GM21515 (cell line): ENCODE data around the gene MEPCE.
"Not testable (repeated sequence)": the region's sequence is repeated elsewhere in the genome, so short reads cannot be mapped to it uniquely, and the experiment has no call there.

Source experiments
- ATAC-seq: cut with Tn5 transposase; IDR thresholded peaks from one replicate; pipeline ENCODE4 v1.9.1; 2021; ENCODE audit not compliant: unreplicated experiment

Gene MEPCE, protein sequence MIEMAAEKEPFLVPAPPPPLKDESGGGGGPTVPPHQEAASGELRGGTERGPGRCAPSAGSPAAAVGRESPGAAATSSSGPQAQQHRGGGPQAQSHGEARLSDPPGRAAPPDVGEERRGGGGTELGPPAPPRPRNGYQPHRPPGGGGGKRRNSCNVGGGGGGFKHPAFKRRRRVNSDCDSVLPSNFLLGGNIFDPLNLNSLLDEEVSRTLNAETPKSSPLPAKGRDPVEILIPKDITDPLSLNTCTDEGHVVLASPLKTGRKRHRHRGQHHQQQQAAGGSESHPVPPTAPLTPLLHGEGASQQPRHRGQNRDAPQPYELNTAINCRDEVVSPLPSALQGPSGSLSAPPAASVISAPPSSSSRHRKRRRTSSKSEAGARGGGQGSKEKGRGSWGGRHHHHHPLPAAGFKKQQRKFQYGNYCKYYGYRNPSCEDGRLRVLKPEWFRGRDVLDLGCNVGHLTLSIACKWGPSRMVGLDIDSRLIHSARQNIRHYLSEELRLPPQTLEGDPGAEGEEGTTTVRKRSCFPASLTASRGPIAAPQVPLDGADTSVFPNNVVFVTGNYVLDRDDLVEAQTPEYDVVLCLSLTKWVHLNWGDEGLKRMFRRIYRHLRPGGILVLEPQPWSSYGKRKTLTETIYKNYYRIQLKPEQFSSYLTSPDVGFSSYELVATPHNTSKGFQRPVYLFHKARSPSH

DNA sequence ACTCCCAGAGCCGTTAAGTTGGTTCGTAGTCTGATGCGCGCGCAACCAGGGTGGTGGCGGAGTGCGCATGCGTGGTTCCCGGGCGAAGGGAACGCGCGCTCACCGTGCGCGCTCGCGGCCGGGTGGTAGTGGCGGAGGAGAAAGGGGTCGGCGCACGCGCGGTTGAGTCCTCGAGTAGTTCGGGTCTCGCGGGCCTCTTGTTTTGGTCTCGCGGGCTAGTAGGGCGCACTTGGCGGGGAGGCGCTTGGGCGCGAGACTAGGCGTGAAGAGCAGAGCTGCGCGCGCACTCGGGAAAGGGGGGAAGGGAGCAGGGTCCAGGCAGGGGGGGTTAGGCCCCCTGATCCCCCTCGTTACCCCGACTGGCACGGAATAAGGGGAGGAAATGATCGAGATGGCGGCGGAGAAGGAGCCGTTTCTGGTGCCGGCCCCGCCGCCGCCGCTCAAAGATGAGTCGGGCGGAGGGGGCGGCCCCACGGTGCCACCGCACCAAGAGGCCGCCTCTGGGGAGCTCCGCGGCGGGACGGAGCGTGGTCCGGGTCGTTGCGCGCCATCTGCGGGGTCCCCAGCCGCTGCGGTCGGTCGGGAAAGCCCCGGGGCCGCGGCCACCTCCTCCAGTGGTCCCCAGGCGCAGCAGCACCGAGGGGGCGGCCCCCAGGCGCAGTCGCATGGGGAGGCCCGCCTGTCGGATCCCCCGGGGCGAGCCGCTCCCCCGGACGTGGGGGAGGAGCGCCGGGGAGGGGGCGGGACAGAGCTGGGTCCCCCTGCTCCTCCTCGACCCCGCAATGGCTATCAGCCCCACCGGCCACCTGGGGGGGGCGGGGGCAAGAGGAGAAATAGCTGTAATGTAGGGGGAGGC, at the start of gene MEPCE:
MEPCE (plus strand) TSS at position 195 of the 856 bp plus-strand sequence; CDS start at position 383, 188 bp downstream.
- peak; percentile 35 for ATAC-seq

DNA sequence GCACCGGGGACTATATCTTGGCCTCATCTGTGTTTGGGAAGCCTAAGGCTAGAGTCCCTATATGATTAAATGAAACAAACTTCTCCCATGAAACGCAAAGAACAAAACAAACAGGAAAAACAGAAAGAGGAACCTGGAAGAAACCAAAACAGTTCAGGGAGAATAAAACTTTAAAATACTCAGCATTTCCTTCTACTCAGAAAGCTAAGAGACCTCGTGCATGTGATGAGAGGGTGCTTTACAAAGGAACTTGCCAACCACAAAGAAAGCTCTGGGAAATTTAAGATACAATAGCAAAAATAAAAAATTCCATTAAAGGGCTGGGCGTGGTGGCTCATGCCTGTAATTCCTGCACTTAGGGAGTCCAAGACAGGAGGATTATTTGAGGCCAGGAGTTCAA, 49.4 kb upstream of the MEPCE start:
- ATAC-seq = no peak

DNA sequence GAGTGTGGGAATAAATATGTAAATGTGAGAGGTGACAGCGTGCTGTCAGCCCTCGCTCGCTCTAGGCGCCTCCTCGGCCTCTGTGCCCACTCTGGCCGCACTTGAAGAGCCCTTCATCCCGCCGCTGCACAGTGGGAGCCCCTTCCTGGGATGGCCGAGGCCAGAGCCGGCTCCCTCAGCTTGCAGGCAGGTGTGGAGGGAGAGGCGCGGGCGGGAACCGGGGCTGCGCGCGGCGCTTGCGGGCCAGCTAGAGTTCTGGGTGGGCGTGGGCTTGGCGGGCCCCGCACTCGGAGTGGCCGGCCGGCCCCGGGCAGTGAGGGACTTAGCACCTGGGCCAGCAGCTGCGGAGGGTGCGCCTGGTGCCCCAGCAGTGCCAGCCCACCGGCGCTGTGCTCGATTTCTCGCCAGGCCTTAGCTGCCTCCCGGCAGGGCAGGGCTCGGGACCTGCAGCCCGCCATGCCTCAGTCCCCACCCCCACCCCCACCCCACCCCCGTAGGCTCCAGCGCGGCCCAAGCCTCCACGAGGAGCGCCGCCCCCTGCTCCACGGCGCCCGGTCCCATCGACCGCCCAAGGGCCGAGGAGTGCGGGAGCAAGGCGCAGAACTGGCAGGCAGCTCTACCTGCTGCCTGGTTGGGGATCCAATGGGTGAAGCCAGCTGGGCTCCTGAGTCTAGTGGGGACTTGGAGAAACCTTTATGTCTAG, 47.9 kb upstream of the MEPCE start:
- not testable (repeated sequence) for ATAC-seq

DNA sequence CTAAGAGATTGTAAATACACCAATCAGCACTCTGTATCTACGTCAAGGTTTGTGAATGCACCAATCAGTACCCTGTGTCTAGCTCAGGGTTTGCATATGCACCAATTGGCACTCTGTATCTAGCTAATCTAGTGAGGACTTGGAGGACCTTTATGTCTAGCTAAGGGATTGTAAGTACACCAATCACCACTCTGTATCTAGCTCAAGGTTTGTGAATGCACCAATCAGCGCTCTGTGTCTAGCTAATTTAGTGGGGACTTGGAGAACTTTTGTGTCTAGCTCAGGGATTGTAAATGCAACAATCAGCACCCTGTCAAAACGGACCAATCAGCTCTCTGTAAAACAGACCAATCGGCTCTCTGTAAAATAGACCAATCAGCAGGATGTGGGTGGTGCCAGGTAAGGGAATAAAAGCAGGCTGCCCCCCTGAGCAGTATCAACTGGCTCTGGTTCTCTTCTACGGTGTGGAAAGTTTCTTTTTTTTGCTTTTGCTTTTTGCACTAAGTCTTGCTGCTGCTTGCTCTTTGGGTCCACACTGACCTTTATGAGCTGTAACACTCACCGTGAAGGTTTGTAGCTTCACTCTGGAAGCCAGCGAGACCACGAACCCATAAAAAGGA, 47.3 kb upstream of the MEPCE start:
- not testable (repeated sequence) for ATAC-seq

DNA sequence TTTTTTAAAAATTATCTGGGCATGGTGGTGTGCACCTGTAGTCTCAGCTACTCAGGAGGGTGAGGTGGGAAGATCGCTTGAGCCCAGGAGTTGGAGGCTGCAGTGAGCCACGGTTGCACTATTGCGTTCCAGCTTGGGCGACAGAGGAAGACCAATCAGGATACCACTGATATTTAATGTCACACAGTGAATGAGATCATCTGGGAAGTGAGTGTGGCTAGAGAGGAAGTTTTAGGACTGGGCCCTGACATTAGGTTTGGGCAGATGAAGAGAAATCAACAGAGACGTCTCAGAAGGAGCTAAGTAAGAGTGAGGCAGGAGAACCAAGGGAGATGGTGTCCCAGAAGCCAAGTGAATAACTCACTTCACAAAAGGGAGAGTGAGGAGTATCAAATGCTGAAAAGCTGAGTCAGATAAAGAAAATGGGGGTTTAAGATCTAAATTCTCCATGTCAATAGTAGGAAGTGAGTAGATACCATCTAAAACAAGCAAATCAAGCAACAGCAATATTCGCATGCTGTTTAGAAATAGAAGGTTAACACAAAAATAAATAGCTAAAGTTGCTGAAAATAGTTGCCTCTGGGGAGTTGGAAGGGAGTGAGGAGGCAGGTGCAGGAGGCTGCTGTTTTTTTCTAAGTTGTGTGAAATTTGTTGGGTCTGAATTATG, 44.9 kb upstream of the MEPCE start:
- no peak for ATAC-seq

DNA sequence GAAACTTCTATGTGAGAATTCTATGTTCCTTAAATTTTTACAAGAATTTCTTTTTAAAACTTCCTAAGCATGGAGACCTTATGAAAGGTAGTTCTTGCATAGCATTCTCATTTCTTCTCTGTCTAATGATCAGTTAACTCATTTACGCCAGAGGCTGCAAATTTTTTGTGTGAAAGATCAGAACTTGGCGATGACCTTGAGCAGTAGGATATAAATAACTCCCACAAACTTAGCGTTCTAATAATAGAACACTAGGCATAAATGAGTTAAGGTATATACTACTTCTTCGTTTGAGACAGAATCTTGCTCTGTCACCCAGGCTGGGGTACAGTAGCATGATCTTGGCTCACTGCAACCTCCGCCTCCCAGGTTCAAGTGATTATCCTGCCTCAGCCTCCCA, 42.7 kb upstream of the MEPCE start:
- no peak for ATAC-seq

DNA sequence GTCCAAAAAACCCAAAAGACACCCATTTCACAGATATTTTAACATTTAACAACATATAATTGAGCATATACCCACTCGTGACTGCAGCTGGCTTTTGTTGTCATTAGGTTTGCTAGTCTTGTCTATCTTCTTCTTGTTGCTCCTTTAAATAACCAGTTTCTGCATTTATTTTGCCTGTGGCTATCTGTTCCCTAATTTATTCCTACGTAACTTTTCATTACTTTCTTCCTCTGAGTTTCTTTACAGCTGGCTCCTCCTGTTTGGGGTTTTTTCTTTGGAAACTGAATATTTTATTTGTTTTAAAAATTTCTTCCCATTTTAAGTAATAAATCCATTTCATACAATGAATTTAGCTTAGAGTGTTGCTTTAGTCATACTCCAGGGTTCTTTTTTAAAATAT, 41.9 kb upstream of the MEPCE start:
- no peak for ATAC-seq

DNA sequence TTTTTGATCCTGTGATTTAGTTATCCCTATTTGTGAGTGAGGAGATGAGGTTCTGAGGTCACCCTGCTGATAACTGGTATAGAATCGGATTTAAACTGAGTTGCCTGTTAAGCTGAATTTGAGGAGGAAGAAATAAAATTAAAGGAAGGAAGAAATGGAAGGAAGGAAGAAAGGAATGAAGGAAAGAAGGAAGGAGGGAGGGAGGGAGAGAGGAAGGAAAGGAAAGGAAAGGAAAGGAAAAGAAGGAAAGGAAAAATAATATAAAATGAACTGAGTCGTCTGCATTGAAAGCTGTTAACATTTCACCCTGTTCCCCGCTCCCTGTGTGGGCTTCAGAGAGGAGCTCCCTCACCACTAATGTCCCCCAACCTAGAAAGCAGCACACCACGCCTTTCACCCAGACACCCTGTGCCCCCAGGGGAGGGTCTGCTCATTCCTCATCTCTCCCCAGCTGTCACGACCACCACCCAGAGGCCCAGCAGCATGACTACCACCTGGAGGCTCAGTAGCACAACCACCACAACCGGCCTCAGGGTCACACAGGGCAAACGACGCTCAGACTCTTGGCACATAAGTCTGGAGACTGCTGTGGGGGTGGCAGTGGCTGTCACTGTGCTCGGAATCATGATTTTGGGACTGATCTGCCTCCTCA, 40.1 kb upstream of the MEPCE start:
- ATAC-seq = no peak

DNA sequence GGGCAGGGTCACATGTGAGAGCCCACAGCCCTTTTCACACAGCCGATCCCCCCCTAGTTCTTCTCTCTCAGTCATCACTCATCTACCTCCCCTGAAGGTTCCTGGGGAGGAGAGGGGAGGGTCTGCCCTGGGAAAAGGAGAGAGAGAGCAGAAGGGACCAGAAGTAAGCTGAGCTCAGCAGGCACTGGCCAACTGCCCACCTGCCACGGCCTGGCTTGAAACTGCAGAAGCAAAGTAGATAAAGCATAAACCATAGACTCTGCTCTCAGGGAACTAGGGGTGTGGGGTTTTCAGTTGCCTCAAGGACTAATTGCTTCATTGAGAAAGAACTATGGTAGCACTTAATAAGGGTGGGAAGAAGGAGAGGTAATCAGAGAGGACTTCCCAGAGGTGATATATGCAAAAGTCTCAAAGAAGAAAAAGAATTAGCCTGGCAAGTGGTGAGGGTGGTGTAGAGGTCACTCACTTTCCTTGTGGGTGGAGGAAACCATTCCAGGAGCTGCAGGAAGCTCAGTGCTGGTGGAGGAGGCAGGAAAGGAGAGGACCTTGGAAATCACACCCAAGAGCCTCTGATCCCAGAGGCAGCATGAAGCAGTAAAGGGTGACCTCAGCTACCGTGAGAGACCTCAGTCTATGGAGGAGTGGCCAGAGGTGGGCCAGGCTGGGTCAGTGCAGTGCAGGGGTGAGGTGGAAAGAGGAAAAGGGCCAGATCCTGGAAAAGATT, 39.2 kb upstream of the MEPCE start:
- ATAC-seq = no peak

DNA sequence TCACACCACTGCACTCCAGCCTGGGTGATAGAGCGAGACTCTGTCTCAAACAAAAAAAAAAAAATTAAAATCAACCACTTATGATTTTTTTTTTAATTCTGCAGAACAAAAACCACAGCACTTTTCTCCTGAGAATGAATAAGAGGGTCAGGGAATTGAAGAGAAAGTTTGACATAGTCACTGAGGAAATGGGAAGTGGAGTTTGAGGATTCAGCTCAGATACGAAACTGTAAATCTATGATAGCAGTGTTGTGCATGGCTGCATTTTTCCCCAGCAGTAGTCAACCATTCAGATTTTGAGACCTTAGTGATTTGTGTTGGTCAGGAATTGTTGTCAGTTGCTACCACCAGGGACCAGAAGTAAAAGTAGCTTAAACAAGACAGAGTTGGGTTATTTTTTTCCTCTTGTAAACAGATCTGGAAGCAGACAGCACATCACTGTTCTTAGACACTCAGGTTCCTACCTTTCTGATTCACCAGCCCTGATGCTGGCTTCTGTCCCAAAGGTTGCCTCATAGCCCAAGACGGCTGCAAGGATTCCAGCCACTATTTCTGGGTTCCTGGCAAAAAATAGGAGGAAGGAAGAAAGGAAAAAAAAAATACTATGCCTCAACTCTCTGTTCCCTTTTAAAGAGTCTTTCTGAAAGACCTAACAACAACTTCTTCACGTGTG, 36.3 kb upstream of the MEPCE start:
- ATAC-seq = no peak

DNA sequence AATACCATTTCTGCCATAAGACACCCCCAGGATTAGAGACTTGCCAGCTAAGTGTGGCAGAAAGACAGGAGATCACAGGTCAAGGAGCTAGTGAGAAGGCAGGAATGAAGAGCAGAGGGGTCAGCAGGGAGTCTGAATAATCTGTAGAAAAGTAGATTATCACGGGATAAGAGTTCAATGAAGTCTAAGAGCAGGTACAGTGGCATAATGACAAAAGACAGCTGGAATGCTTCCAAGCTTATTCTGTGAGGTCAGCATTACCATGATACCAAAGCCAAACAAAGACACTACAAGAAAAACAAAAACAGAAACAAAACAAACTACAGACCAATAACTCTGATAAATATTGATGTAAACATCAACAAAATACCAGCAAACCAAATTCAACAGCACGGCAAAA, 35.6 kb upstream of the MEPCE start:
- no peak for ATAC-seq

DNA sequence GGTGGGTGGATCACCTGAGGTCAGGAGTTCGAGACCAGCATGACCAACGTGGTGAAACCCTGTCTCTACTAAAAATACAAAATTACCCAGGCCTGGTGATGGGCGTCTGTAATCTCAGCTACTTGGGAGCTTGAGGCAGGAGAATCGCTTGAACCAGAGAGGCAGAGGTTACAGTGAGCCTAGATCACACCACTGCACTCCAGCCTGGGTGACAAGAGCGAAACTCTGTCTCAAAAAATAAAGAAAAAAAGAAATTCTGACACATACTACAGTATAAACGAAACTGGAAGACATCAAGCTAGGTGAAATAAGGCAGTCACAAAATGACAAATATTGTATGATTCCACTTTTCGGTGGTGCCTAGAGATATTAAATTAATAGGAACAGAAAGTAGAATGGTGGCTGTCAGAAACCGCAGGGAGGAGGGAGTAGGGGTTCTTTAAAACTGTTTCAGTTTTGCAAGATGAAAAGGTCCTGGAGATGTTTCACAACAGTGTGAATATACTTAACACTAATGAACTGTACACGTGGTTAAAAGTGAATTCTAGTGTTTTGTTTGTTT, 33.1 kb upstream of the MEPCE start:
- ATAC-seq = peak; percentile 86

DNA sequence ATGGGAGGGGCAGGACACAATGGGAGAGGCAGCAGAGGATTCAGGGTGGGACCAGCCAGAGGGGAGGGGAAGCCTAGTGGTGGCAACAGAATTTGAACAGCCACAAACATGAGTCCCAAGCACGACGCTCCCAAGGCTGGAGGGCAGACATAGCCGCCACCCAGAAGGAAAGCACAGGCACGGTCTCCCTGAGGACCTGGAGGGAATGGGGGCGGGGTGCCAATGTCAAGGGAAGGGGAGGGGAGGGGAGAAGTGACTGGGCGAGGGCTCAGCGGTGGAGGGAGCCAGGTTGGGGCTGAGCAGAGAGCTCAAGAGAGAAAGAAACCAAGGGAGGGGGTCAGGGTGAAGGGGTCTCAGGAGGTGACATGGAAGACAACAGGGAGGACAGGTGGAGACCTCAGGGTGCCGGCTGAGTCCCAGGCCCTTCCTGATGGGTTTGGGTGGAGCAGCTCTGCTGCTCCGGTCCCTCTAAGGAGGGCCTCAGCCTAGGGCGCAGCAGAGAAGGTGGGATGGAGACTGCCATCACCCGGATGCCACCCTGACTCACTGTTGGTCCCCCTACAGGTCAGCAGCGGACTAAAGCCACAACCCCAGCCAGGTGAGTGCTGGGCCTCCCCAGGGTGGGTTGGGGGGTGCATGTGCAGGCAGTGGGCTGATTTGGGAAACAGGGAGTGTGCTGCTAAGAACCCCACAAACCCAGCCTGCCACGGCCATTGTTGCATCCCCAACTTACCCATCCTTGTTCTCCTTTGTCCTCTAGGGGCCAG, 32.1 kb upstream of the MEPCE start:
- no peak for ATAC-seq

DNA sequence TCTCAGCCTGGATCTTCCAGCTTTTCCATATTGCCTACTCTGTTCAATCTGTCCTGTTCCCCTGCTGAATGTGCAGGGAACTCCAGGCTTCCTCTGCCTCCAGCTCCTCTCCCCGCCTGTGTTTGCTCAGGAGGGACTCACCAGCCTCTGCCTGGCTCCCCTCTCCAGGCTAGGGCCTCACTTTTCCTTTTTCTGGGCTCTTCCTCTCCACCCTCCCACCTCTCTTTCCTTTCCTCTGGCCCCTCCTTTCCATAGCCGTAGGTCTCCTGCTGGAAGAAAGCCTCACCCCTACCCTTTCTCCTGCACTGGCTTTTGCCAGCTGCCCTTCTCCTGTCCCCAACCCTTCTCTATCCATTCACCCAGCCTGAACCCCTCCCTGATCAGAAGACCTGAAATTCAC, 31.4 kb upstream of the MEPCE start:
- no peak for ATAC-seq

DNA sequence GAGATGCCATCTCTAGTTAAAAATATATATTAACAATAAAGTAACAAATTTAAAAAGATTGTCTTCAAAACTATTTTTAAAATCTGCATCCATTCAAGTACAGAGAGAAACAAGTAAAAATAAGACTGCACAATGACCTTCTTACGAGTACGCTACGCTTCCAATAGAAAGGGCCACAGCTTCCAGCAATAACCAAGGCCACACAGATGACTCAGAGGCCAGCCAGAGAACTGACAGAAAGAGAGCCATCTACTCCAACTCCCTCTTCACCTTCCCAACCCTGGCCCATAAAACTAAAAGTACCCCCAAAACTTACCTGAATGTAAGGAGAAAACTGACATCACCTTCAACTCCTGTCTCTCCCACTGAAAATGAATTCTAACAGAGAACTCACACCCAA, 29.6 kb upstream of the MEPCE start:
- no peak for ATAC-seq

DNA sequence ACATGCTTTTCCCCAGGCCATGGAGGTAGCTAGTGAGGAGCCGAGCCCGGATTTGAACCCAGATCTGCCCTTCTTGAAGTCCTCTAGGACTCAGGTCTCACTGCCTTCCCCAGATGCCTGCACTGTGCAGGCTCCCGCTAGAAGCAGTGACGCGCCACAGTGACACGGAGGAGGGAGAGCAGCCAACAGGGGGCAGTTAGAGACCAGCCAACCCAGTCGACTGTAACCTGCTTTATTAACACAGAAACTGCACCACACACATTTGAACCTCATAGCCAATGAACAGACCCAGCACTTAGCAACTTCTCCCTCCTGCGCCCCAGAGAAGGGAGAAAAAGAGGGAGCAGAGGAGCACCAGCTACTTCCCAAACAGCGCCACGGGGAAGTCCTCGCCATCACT, 29.0 kb upstream of the MEPCE start:
- no peak for ATAC-seq

DNA sequence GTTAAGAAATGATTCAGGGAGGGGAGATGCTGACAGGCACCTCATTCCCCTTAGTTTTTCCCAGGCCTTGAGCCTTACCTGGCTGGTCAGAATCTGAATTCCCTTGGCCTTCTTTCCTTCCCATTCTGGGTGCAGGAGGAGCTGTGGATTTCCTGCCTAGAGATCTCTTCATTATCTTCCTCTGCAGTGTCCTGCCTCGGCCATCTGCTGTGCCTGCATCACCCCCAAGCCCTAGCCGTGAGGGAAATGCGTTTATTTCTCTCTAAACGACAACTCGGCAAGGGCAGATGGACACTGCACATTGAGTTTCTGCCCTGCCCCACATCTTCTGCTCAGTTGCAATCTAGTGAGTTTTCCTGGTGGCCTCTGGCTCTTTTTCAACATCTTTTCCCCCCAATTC, 27.8 kb upstream of the MEPCE start:
- no peak for ATAC-seq
